Measurements from ENCODE around the gene ANGPT4.

Gene ANGPT4

GRCh38 chr20:821046-821730 is 94.9 kb downstream of the ANGPT4 start:
- no peak for DNase-seq

DNA sequence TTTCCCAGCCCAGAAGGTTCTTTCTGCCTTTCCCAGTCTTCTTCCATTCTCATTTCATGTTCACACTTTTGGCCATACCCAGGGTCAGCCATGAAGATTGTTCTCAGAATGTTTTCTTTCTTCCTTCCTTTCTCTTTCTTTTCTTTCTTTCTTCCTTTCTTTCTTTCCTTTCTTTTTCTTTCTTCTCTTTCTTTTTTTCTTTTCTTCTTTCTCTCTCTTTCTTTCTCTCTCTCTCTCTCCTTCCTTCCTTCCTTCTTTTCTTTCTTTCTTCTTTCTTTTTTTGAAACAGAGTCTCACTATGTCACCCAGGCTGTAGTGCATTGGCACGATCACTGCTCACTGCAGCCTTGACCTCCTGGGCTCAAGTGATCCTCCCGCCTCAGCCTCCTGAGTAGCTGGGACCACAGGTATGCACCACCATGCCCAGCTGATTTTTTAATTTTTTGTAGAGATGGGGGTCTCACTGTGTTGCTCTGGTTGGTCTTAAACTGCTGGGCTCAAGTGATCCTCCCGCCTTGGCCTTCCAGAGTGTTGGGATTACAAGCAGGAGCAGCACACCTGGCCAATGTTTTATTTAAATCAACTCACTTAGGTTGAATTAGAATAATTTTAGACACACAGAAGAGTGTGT is 95.7 kb downstream of the ANGPT4 start:
- DNase-seq: no peak
